Peyer's patch (tissue), 4 donors: ENCODE data around the gene HNMT.

Experiments
- CTCF ChIP-seq, 6 experiments: fragments of 450-650 bp in 4 of 6; fragments of 200-600 bp in 2 of 6; sonication (generic) in 1 of 6; IDR thresholded peaks; one replicate each; pipeline ENCODE4 v1.5.1; 2017 to 2019; ENCODE audit warnings: antibody characterized with exemption in 6 of 6, mild to moderate bottlenecking in 3 of 6, moderate library complexity in 1 of 6
- POLR2A ChIP-seq, 2 donors: fragments of 450-650 bp; IDR thresholded peaks; one replicate each; pipeline ENCODE4 v1.5.1; 2017; ENCODE audit warnings: antibody characterized with exemption in 2 of 2, mild to moderate bottlenecking in 2 of 2, moderate library complexity in 2 of 2

- TF ChIP-seq CTCF (IDR thresholded peaks at IDR 0.05), result no peak
- no peak for TF ChIP-seq POLR2A (IDR thresholded peaks at IDR 0.05)
Observed at GRCh38 chr2:138020432-138020831, 56.2 kb downstream of the HNMT start.
